Keratinocyte (primary cell): ENCODE data around the gene E2F3. TPM values are rescaled to one million over a fixed set of nuclear protein-coding genes. Genes with fewer than 3 reads are reported as not detected.

Experiments
- DNase-seq: peaks from one replicate; pipeline ENCODE4 v3.0.0-alpha.2; 2011; ENCODE audit warnings: low read depth, missing footprints, low spot score
- FAIRE-seq: peaks from 2 replicates; lab custom pipeline; 2011; peaks lifted over from hg19 to GRCh38; lab: Jason Lieb, UNC
- H2AFZ ChIP-seq: 2 replicates; pipeline ENCODE4 v1.6.0; 2012; ENCODE audit warnings: low read length, control low read depth, inconsistent platforms; ENCODE audit not compliant: control insufficient read depth
- H3K27ac ChIP-seq: 2 replicates; pipeline ENCODE4 v1.5.1; 2011; ENCODE audit warnings: low read length; ENCODE audit not compliant: control insufficient read depth, insufficient read depth
- H3K27me3 ChIP-seq: 3 replicates; pipeline ENCODE4 v1.6.0; 2011; ENCODE audit warnings: low read length; ENCODE audit not compliant: control insufficient read depth, insufficient read depth; ENCODE audit errors: extremely low read depth
- H3K36me3 ChIP-seq, 2 experiments: 2 replicates in 1 of 2; 3 replicates in 1 of 2; pipeline ENCODE4 v1.5.1; 2011; ENCODE audit warnings: low read length in 2 of 2, mild to moderate bottlenecking in 1 of 2; ENCODE audit not compliant: control insufficient read depth in 2 of 2, insufficient read depth in 2 of 2; ENCODE audit errors: extremely low read depth in 1 of 2
- H3K4me1 ChIP-seq: 3 replicates; pipeline ENCODE4 v1.5.1; 2011; ENCODE audit warnings: low read length; ENCODE audit not compliant: control insufficient read depth, insufficient read depth; ENCODE audit errors: extremely low read depth
- H3K4me2 ChIP-seq: 3 replicates; pipeline ENCODE4 v1.6.0; 2011; ENCODE audit warnings: low read depth, low read length; ENCODE audit not compliant: control insufficient read depth, insufficient read depth; ENCODE audit errors: extremely low read depth
- H3K4me3 ChIP-seq, 3 experiments: fragments of 200-600 bp in 1 of 3; sonication (generic) in 1 of 3; 2 replicates in 2 of 3; 3 replicates in 1 of 3; pipeline ENCODE4 v1.5.1; 2011 to 2016; ENCODE audit warnings: low read length in 3 of 3, mild to moderate bottlenecking in 3 of 3, control low read depth in 2 of 3, inconsistent platforms in 1 of 3, low read depth in 1 of 3, mixed read lengths in 1 of 3, mixed run types in 1 of 3, moderate library complexity in 1 of 3; ENCODE audit not compliant: control insufficient read depth in 2 of 3, insufficient read depth in 2 of 3; ENCODE audit errors: extremely low read depth in 1 of 3
- H3K79me2 ChIP-seq: 2 replicates; pipeline ENCODE4 v1.6.0; 2012; ENCODE audit warnings: low read length; ENCODE audit not compliant: control insufficient read depth, insufficient read depth
- H3K9ac ChIP-seq: 3 replicates; pipeline ENCODE4 v1.6.0; 2011; ENCODE audit warnings: low read length; ENCODE audit not compliant: control insufficient read depth, insufficient read depth; ENCODE audit errors: extremely low read depth
- H3K9me1 ChIP-seq: 3 replicates; pipeline ENCODE4 v1.6.0; 2011; ENCODE audit warnings: low read length; ENCODE audit not compliant: control insufficient read depth, insufficient read depth; ENCODE audit errors: extremely low read depth
- H3K9me3 ChIP-seq: 2 replicates; pipeline ENCODE4 v1.5.1; 2012; ENCODE audit warnings: low read depth, low read length; ENCODE audit not compliant: control insufficient read depth
- H4K20me1 ChIP-seq: 3 replicates; pipeline ENCODE4 v1.6.0; 2011; ENCODE audit warnings: low read length; ENCODE audit not compliant: control insufficient read depth, insufficient read depth; ENCODE audit errors: extremely low read depth
- EZH2 ChIP-seq: IDR thresholded peaks from one replicate; pipeline ENCODE4 v1.6.1; 2012; ENCODE audit warnings: inconsistent platforms, mild to moderate bottlenecking, low read length, moderate library complexity
- dilution Hi-C: fragments of 300-500 bp; cut with MboI; formaldehyde crosslinking; loops from one replicate; pipeline ENCODE4 v1.7.0; 2020; ENCODE audit warnings: low sequenced_read_pairs; ENCODE audit not compliant: extremely low pct_ligation_motif_present
- polyA plus RNA-seq, 5 experiments: library from polyadenylated mRNA; depleted of rRNA in 3 of 5; stranded (reverse) in 3 of 5; stranded (forward) in 1 of 5; unstranded in 1 of 5; fragments of >200 nt; gene quantifications; 1 replicate in 1 of 5; 2 replicates in 3 of 5; 3 replicates in 1 of 5; pipeline versions ENCODE4 v1.2.1 to v1.2.3, GENCODE V29; 2011 to 2012; ENCODE audit warnings: missing spikeins in 2 of 5, low read depth in 1 of 5, low replicate concordance in 1 of 5
- TF ChIP-seq, protein P1 (sequence below), 3 experiments: IDR thresholded peaks in 1 of 3; conservative IDR thresholded peaks in 1 of 3; optimal IDR thresholded peaks in 1 of 3; 2 replicates in 2 of 3; 3 replicates in 1 of 3; pipeline versions ENCODE3 to v1.5.1; 2011; ENCODE audit warnings: low read length in 3 of 3, mild to moderate bottlenecking in 3 of 3, moderate library complexity in 2 of 3, control low read depth in 1 of 3, inconsistent platforms in 1 of 3; ENCODE audit not compliant: insufficient read depth in 2 of 3; ENCODE audit errors: extremely low read depth in 1 of 3

The E2F3 gene
- polyA plus RNA-seq, 1 donor (not counting 4 experiments of a cell fraction or from before 2014, with no cell fraction given): 14.6 TPM

DNA sequence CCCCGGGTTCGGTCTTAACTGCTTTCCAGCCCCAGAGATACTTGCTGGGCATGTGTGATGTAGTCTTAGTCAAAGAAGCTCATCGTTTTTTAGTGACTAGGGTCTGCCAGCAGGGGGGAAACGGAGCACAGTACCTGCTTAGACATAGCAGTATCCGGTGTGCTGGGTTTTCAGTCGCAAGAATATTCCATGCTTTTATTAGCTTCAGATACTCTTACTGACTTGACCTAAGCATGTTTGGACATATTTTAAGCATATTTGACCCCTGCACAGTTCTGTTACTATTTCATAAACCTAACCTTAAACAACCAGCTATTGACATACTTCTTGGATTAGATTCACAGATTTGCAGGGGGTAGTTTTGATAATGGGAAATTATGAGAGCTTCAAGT lies 3.0 kb downstream of the E2F3 start:
- H4K20me1 ChIP-seq: no peaks in the 10 kb centered on the region
- peak overlapping the region; percentile 91 for H3K4me2 ChIP-seq
- no peaks in the 10 kb centered on the region for H3K9me1 ChIP-seq
- TF ChIP-seq, protein P1, sequence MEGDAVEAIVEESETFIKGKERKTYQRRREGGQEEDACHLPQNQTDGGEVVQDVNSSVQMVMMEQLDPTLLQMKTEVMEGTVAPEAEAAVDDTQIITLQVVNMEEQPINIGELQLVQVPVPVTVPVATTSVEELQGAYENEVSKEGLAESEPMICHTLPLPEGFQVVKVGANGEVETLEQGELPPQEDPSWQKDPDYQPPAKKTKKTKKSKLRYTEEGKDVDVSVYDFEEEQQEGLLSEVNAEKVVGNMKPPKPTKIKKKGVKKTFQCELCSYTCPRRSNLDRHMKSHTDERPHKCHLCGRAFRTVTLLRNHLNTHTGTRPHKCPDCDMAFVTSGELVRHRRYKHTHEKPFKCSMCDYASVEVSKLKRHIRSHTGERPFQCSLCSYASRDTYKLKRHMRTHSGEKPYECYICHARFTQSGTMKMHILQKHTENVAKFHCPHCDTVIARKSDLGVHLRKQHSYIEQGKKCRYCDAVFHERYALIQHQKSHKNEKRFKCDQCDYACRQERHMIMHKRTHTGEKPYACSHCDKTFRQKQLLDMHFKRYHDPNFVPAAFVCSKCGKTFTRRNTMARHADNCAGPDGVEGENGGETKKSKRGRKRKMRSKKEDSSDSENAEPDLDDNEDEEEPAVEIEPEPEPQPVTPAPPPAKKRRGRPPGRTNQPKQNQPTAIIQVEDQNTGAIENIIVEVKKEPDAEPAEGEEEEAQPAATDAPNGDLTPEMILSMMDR (optimal IDR thresholded peaks at IDR 0.05 in 1 of 3, IDR thresholded peaks at IDR 0.05 in 1 of 3, conservative IDR thresholded peaks at IDR 0.05 in 1 of 3; ENCODE audit: extremely low read depth in 1 of 3, insufficient read depth in 2 of 3, low read length in 3 of 3): peak; percentile 35 to 75 (median 57)
- TF ChIP-seq EZH2: no peak
- peaks cover 19% of the 10 kb centered on the region for H3K4me1 ChIP-seq
- dilution Hi-C loops: no loop called here
- H3K79me2 ChIP-seq: peaks cover 62% of the 10 kb centered on the region
- DNase-seq (peak; percentile 49), FAIRE-seq (peak; percentile 64)
- H3K9ac ChIP-seq: peak overlapping the region; percentile 87
- peaks cover 4 to 7% of the 10 kb centered on the region in 2 experiments for H3K36me3 ChIP-seq
- H3K27me3 ChIP-seq: no peaks in the 10 kb centered on the region
- H3K27ac ChIP-seq: peak overlapping the region; percentile 88
- no peak overlapping the region for H2AFZ ChIP-seq
- no peaks in the 10 kb centered on the region for H3K9me3 ChIP-seq
- peak overlapping the region; percentile 77 to 81 (median 77) for H3K4me3 ChIP-seq

DNA sequence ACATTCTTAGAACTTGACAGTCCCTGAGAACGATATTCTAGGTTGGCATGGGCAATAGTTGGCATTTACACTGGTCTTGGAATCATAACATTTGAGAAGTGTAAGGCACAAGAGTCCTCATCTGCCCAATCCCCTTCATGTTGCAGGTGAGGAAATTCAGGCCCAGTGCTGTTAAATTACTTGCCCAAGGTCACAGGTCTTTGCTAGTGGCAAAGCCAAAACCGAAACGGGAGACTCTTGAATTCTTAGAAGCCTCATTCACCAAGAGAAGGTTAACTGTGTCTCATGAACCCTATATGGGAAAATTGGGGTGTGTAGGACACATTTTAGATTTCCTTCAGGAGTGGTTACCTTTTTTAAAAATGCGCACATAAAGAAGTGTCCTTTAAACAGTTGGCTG lies 7.2 kb downstream of the E2F3 start:
- dilution Hi-C loops: no loop called here
- H3K27ac ChIP-seq: no peak overlapping the region
- H3K27me3 ChIP-seq: no peaks in the 10 kb centered on the region
- FAIRE-seq: no peak
- peaks cover 98% of the 10 kb centered on the region for H3K79me2 ChIP-seq
- H3K9me1 ChIP-seq: no peaks in the 10 kb centered on the region
- no peak for DNase-seq
- H4K20me1 ChIP-seq: peaks cover 16% of the 10 kb centered on the region
- H3K4me1 ChIP-seq: peaks cover 11% of the 10 kb centered on the region
- H3K4me3 ChIP-seq: no peak overlapping the region
- H3K4me2 ChIP-seq: no peak overlapping the region
- no peak overlapping the region for H2AFZ ChIP-seq
- peaks cover 7 to 11% of the 10 kb centered on the region in 2 experiments for H3K36me3 ChIP-seq
- H3K9me3 ChIP-seq: no peaks in the 10 kb centered on the region
- TF ChIP-seq, protein P1 (optimal IDR thresholded peaks at IDR 0.05 in 1 of 3, IDR thresholded peaks at IDR 0.05 in 1 of 3, conservative IDR thresholded peaks at IDR 0.05 in 1 of 3; ENCODE audit: extremely low read depth in 1 of 3, insufficient read depth in 2 of 3, low read length in 3 of 3): no peak
- TF ChIP-seq EZH2: no peak
- H3K9ac ChIP-seq: no peak overlapping the region
